Liver (tissue), 2 donors: Measurements from ENCODE around the gene MRPS18A.

Source experiments
- ATF3 ChIP-seq: IDR thresholded peaks from 2 replicates; pipeline ENCODE4 v1.6.1; 2016; ENCODE audit warnings: antibody characterized with exemption
- MAX ChIP-seq: IDR thresholded peaks from 2 replicates; pipeline ENCODE4 v1.6.1; 2016; ENCODE audit warnings: antibody characterized with exemption
- YY1 ChIP-seq: IDR thresholded peaks from 2 replicates; pipeline ENCODE4 v1.6.1; 2016; ENCODE audit warnings: antibody characterized with exemption, mild to moderate bottlenecking
- donor health status: healthy.

GRCh38 chr6:43644940-43645612 is 42.5 kb downstream of the MRPS18A start, which contains the start of gene RSPH9:
- TF ChIP-seq ATF3 (no peak), YY1 (no peak), MAX (no peak)
